ENCODE data around the gene CNTNAP2. TPM values are rescaled to one million over a fixed set of nuclear protein-coding genes. Genes with fewer than 3 reads are reported as not detected.

Gene CNTNAP2
- total and polyA plus RNA-seq, 2 of the 8 experiments (the other 6 are each of a cell fraction or from before 2014, with no cell fraction given): 27.9 to 71.0 TPM

DNA sequence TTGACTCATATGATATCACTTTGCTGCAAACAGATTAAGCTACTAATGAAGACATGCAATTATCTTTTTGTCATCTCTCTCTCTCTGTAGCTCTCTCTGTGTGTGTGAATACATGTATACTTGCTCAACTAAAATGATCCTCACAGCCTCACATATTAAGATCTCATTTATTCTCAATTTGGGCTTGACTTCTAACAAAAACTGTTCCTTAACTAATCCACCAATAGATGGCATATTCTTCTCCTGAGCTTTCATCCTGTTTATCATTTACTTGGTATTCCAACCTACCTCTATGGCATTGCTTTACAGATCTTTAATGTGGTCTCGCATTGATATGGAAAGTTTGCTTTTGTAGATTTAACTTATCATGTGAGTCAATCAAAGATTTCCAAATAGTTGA, 540.4 kb downstream of the CNTNAP2 start:
- ChIA-PET POLR2A (ENCODE audit: partially characterized antibody) (no interaction called here), CTCF (ENCODE audit: partially characterized antibody) (interaction anchor here (0.6 to 2.6 kb wide), 5 partner anchors 14 to 326 kb away, joined by 3 to 11 read pairs (median 3); no protein-coding TSS in a partner anchor)
- H4K20me1 ChIP-seq (replicated peaks in 1 of 2; ENCODE audit: control insufficient read depth in 1 of 2, insufficient read depth in 2 of 2, low read length in 2 of 2): no peaks in the 10 kb centered on the region
- H4K91ac ChIP-seq (replicated peaks; ENCODE audit: insufficient read length, low read length): no peak overlapping the region
- no peak overlapping the region for H2BK20ac ChIP-seq (ENCODE audit: low read length)
- no peaks in the 10 kb centered on the region for H3K79me1 ChIP-seq (ENCODE audit: low read depth, low read length)
- no peak for FAIRE-seq
- H3K23ac ChIP-seq (ENCODE audit: insufficient read length): no peak overlapping the region
- TF ChIP-seq NRF1 (IDR thresholded peaks at IDR 0.05; ENCODE audit: low read depth, low read length) (no peak), RAD21 (IDR thresholded peaks at IDR 0.05 in 1 of 2, conservative IDR thresholded peaks at IDR 0.05 in 1 of 2; ENCODE audit: low read depth in 2 of 2, low read length in 2 of 2) (peak; percentile 8 to 19; a peak in 1 of 4 replicates), SP1 (IDR thresholded peaks at IDR 0.05; ENCODE audit: low read depth, low read length) (no peak)
- TF ChIP-seq, protein P1, sequence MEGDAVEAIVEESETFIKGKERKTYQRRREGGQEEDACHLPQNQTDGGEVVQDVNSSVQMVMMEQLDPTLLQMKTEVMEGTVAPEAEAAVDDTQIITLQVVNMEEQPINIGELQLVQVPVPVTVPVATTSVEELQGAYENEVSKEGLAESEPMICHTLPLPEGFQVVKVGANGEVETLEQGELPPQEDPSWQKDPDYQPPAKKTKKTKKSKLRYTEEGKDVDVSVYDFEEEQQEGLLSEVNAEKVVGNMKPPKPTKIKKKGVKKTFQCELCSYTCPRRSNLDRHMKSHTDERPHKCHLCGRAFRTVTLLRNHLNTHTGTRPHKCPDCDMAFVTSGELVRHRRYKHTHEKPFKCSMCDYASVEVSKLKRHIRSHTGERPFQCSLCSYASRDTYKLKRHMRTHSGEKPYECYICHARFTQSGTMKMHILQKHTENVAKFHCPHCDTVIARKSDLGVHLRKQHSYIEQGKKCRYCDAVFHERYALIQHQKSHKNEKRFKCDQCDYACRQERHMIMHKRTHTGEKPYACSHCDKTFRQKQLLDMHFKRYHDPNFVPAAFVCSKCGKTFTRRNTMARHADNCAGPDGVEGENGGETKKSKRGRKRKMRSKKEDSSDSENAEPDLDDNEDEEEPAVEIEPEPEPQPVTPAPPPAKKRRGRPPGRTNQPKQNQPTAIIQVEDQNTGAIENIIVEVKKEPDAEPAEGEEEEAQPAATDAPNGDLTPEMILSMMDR (IDR thresholded peaks at IDR 0.05; ENCODE audit: control extremely low read depth in 1 of 3, insufficient read depth in 1 of 3, low read depth in 1 of 3, low read length in 3 of 3): peak in 1 of 3 experiments; percentile 25; a peak in 1 of 4 replicates
- no peak overlapping the region for H2BK12ac ChIP-seq (ENCODE audit: low read depth, low read length)
- H3K23me2 ChIP-seq (ENCODE audit: low read depth, low read length): no peaks in the 10 kb centered on the region
- no peaks in the 10 kb centered on the region for H3K79me2 ChIP-seq (ENCODE audit: control insufficient read depth in 1 of 2, insufficient read depth in 2 of 2, low read length in 2 of 2)
- no peak overlapping the region for H2BK120ac ChIP-seq (replicated peaks; ENCODE audit: low read depth, low read length)
- no peaks in the 10 kb centered on the region for H3K36me3 ChIP-seq (ENCODE audit: control insufficient read depth in 2 of 4, insufficient read depth in 4 of 4, low read length in 3 of 4)
- no peak overlapping the region for H3K56ac ChIP-seq (replicated peaks; ENCODE audit: insufficient read length, low read depth, low read length)
- no peak overlapping the region for H3K27ac ChIP-seq (ENCODE audit: low read depth, low read length)
- H3K4me2 ChIP-seq (ENCODE audit: insufficient read depth in 1 of 2, low read depth in 2 of 2, low read length in 2 of 2): no peak overlapping the region
- H2AFZ ChIP-seq (ENCODE audit: low read length): no peak overlapping the region
- H4K5ac ChIP-seq (ENCODE audit: insufficient read length, low read depth, low read length): no peak overlapping the region
- H3K18ac ChIP-seq (ENCODE audit: extremely low read depth, low read length): no peak overlapping the region
- no peaks in the 10 kb centered on the region for H3K4me1 ChIP-seq (replicated peaks in 1 of 4; ENCODE audit: control insufficient read depth in 3 of 4, insufficient read depth in 4 of 4, low read length in 3 of 4)
- no peak for DNase-seq (ENCODE audit: low read depth in 1 of 2, low spot score in 2 of 2)
- no peak overlapping the region for H2BK15ac ChIP-seq (ENCODE audit: low read length)
- no peak overlapping the region for H3K14ac ChIP-seq (ENCODE audit: insufficient read length)
- H2BK5ac ChIP-seq (ENCODE audit: low read depth, low read length): no peak overlapping the region
- H4K8ac ChIP-seq (ENCODE audit: extremely low read depth, insufficient read depth, low read length): no peak overlapping the region
- no peaks in the 10 kb centered on the region for H3K9me3 ChIP-seq (ENCODE audit: insufficient read depth in 2 of 2, low read depth in 1 of 2, low read length in 1 of 2)
- H3K9ac ChIP-seq (replicated peaks in 1 of 4; ENCODE audit: extremely low read depth in 1 of 4, low read depth in 3 of 4, low read length in 3 of 4): no peak overlapping the region
- no peak overlapping the region for H3K4me3 ChIP-seq (ENCODE audit: extremely low read depth in 1 of 4, insufficient read depth in 2 of 4, low read depth in 3 of 4, low read length in 4 of 4)
- no peaks in the 10 kb centered on the region for H3K27me3 ChIP-seq (replicated peaks in 1 of 4; ENCODE audit: control insufficient read depth in 3 of 4, extremely low read depth in 1 of 4, insufficient read depth in 3 of 4, low read length in 3 of 4)
- H2AK5ac ChIP-seq (ENCODE audit: low read depth, low read length): no peak overlapping the region
- H3K4ac ChIP-seq (replicated peaks; ENCODE audit: insufficient read length, low read depth, low read length): no peak overlapping the region
- WGBS, 2 experiments (ENCODE audit: extremely low coverage in 1 of 2, insufficient coverage in 1 of 2, insufficient read length in 1 of 2, insufficient replicate concordance in 2 of 2, low coverage in 1 of 2, low lambda C conversion rate in 2 of 2, missing lambda C conversion rate in 1 of 2): 94% methylated on average over 1 of the region's 1 CpG; no CpG with 5 or more reads in 1 of the 2 experiments
